ENCODE measurements around the gene OMG.

GRCh38 chr17:31251105-31251969 is 45.7 kb downstream of the OMG start:
- TF ChIP-seq CTCF (IDR thresholded peaks at IDR 0.05) (no peak), POLR2A (IDR thresholded peaks at IDR 0.05) (no peak)

Data from esophagus squamous epithelium (tissue), 4 donors.